ENCODE data around the gene UBA6. TPM values are rescaled to one million over a fixed set of nuclear protein-coding genes. Genes with fewer than 3 reads are reported as not detected.

Gene UBA6
- total RNA-seq, 1 donor from 2014 or later: 85.7 TPM

DNA sequence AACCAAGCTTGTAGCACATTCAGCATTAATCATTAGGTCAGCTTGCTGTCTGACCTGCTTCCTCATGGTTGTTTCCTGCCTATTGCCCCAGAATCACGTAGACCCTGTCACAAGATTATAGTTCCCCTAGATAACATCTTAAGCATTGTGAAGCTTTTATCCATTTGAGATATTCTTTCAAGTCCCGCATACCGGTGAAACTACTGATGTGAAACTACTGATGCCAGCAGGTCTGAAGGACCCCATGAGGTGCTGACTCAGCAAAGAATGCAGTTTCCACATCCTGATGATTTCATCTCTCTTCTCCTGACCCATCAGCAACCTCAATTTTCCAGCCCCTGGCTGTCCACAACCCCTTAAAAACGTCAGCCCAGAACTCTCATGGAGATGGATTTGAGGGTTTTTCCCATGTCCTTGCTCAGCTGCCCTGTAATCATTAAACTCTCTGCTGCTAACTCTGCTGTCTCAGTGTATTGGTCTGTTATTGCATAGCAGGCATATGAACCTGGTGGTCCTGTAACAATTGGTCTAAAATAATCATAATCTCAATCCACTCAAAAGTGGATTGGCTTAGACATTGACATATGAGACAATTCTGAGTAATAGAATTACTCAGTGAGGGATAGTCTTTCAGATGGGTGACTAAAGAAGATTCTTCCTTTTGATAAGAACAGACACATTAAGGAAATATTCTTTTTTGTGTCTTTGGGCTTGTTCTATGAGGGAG is 26.3 kb upstream of the UBA6 start:
- Mint-ChIP-seq H3K27me3 (ENCODE audit: unreplicated experiment) (no peaks in the 10 kb centered on the region), H3K27ac (ENCODE audit: unreplicated experiment) (no peak overlapping the region), H3K4me3 (ENCODE audit: unreplicated experiment) (no peak overlapping the region), H3K4me1 (ENCODE audit: low read depth, unreplicated experiment) (no peaks in the 10 kb centered on the region), H3K36me3 (ENCODE audit: unreplicated experiment) (peaks cover 12% of the 10 kb centered on the region), H3K9me3 (ENCODE audit: unreplicated experiment) (peaks cover 3% of the 10 kb centered on the region)
- DNase-seq: no peak
- TF ChIP-seq, protein P1, sequence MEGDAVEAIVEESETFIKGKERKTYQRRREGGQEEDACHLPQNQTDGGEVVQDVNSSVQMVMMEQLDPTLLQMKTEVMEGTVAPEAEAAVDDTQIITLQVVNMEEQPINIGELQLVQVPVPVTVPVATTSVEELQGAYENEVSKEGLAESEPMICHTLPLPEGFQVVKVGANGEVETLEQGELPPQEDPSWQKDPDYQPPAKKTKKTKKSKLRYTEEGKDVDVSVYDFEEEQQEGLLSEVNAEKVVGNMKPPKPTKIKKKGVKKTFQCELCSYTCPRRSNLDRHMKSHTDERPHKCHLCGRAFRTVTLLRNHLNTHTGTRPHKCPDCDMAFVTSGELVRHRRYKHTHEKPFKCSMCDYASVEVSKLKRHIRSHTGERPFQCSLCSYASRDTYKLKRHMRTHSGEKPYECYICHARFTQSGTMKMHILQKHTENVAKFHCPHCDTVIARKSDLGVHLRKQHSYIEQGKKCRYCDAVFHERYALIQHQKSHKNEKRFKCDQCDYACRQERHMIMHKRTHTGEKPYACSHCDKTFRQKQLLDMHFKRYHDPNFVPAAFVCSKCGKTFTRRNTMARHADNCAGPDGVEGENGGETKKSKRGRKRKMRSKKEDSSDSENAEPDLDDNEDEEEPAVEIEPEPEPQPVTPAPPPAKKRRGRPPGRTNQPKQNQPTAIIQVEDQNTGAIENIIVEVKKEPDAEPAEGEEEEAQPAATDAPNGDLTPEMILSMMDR (IDR thresholded peaks at IDR 0.05; ENCODE audit: partially characterized antibody, unreplicated experiment): no peak

GRCh38 chr4:67725981-67726380 is 25.0 kb upstream of the UBA6 start:
- peaks cover 12% of the 10 kb centered on the region for H3K36me3 Mint-ChIP-seq (ENCODE audit: unreplicated experiment)
- H3K9me3 Mint-ChIP-seq (ENCODE audit: unreplicated experiment): peaks cover 3% of the 10 kb centered on the region
- H3K4me1 Mint-ChIP-seq (ENCODE audit: low read depth, unreplicated experiment): no peaks in the 10 kb centered on the region
- no peak for DNase-seq
- H3K27me3 Mint-ChIP-seq (ENCODE audit: unreplicated experiment): no peaks in the 10 kb centered on the region
- TF ChIP-seq, protein P1 (IDR thresholded peaks at IDR 0.05; ENCODE audit: partially characterized antibody, unreplicated experiment): no peak
- no peak overlapping the region for H3K4me3 Mint-ChIP-seq (ENCODE audit: unreplicated experiment)
- no peak overlapping the region for H3K27ac Mint-ChIP-seq (ENCODE audit: unreplicated experiment)

DNA sequence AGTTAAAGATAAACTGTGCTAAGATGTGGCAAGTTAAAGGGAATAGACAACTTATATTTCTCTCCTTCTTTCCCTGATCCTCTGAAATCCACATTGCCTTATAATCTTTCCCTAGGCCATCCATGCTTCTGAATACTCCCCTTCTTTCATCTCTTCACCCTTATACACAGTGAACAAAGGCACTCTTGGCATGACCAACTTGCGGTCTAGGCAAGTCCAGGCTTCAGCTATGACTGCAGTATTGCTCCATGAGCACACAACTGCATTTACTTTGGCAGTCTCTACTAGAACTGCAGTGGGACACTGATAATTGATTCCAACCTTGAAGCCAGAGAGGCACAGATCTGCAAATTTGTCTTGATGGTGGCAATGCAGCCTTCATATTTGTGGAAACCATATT is 24.2 kb upstream of the UBA6 start:
- TF ChIP-seq, protein P1 (IDR thresholded peaks at IDR 0.05; ENCODE audit: partially characterized antibody, unreplicated experiment): no peak

GRCh38 chr4:67723949-67724348 is 23.0 kb upstream of the UBA6 start:
- DNase-seq: peak; percentile 36
- Mint-ChIP-seq H3K9me3 (ENCODE audit: unreplicated experiment) (peaks cover 3% of the 10 kb centered on the region), H3K36me3 (ENCODE audit: unreplicated experiment) (peaks cover 4% of the 10 kb centered on the region), H3K27ac (ENCODE audit: unreplicated experiment) (no peak overlapping the region), H3K4me1 (ENCODE audit: low read depth, unreplicated experiment) (no peaks in the 10 kb centered on the region), H3K4me3 (ENCODE audit: unreplicated experiment) (no peak overlapping the region), H3K27me3 (ENCODE audit: unreplicated experiment) (no peaks in the 10 kb centered on the region)
- TF ChIP-seq, protein P1 (IDR thresholded peaks at IDR 0.05; ENCODE audit: partially characterized antibody, unreplicated experiment): no peak

More for the DNA sequence above, 24.2 kb upstream of the UBA6 start:
- H3K4me3 Mint-ChIP-seq (ENCODE audit: unreplicated experiment): no peak overlapping the region
- peaks cover 3% of the 10 kb centered on the region for H3K9me3 Mint-ChIP-seq (ENCODE audit: unreplicated experiment)
- H3K4me1 Mint-ChIP-seq (ENCODE audit: low read depth, unreplicated experiment): no peaks in the 10 kb centered on the region
- H3K36me3 Mint-ChIP-seq (ENCODE audit: unreplicated experiment): peaks cover 12% of the 10 kb centered on the region
- H3K27ac Mint-ChIP-seq (ENCODE audit: unreplicated experiment): no peak overlapping the region
- H3K27me3 Mint-ChIP-seq (ENCODE audit: unreplicated experiment): no peaks in the 10 kb centered on the region
- DNase-seq: no peak

GRCh38 chr4:67723341-67723740 is 22.4 kb upstream of the UBA6 start:
- Mint-ChIP-seq H3K4me3 (ENCODE audit: unreplicated experiment) (no peak overlapping the region), H3K27ac (ENCODE audit: unreplicated experiment) (no peak overlapping the region), H3K27me3 (ENCODE audit: unreplicated experiment) (no peaks in the 10 kb centered on the region), H3K9me3 (ENCODE audit: unreplicated experiment) (peaks cover 3% of the 10 kb centered on the region), H3K4me1 (ENCODE audit: low read depth, unreplicated experiment) (no peaks in the 10 kb centered on the region), H3K36me3 (ENCODE audit: unreplicated experiment) (peaks cover 4% of the 10 kb centered on the region)
- TF ChIP-seq, protein P1 (IDR thresholded peaks at IDR 0.05; ENCODE audit: partially characterized antibody, unreplicated experiment): no peak
- DNase-seq: no peak

All from glutamatergic neuron (in vitro differentiated cells).